PC-9 (cell line): ENCODE measurements around the gene UTP14C. TPM values are rescaled to one million over a fixed set of nuclear protein-coding genes. Genes with fewer than 3 reads are reported as not detected.

ENCODE experiments used
- BruUV-seq: library from RNA; stranded (reverse); fragments of 400-500 nt; replicated peaks from 2 replicates; lab custom pipeline; 2021; lab: Mats Ljungman, UMichigan
- CTCF ChIA-PET: fragments of 300-600 bp; sonication (Branson Sonifier 250); formaldehyde crosslinking; loops from one replicate; lab custom pipeline; 2022; ENCODE audit warnings: antibody characterized with exemption; lab: Charles Lee
- POLR2A ChIA-PET: fragments of 300-600 bp; sonication (Branson Sonifier 250); formaldehyde crosslinking; loops from one replicate; lab custom pipeline; 2022; ENCODE audit warnings: antibody characterized with exemption; ENCODE audit not compliant: unreplicated experiment; lab: Charles Lee
- DNase-seq, 2 experiments: peaks; one replicate each; pipeline versions ENCODE4 v3.0.0 to v3.0.0-alpha.2; 2015 to 2022; ENCODE audit warnings: mixed read lengths in 1 of 2
- H2AFZ ChIP-seq: fragments of 200-600 bp; sonication (generic); 2 replicates; pipeline ENCODE4 v1.8.1; 2017; ENCODE audit warnings: antibody characterized with exemption
- H3F3A ChIP-seq: fragments of 200-600 bp; sonication (generic); 2 replicates; pipeline ENCODE4 v1.8.1; 2017; ENCODE audit warnings: antibody characterized with exemption, mild to moderate bottlenecking, low read depth; ENCODE audit not compliant: insufficient read depth
- H3K27ac ChIP-seq: fragments of 200-600 bp; sonication (generic); 2 replicates; pipeline ENCODE4 v1.6.1; 2016; ENCODE audit warnings: mixed run types
- H3K27me3 ChIP-seq: fragments of 200-600 bp; sonication (generic); 2 replicates; pipeline ENCODE4 v1.6.1; 2016; ENCODE audit warnings: low read depth, mixed run types; ENCODE audit not compliant: insufficient read depth
- H3K36me3 ChIP-seq: fragments of 200-600 bp; sonication (generic); 2 replicates; pipeline ENCODE4 v1.6.1; 2016; ENCODE audit warnings: low read depth, mixed run types
- H3K4me1 ChIP-seq: fragments of 200-600 bp; sonication (generic); replicated peaks from 2 replicates; pipeline ENCODE4 v1.6.1; 2016; ENCODE audit warnings: mixed run types; ENCODE audit not compliant: insufficient read depth
- H3K4me2 ChIP-seq: fragments of 200-600 bp; sonication (generic); 2 replicates; pipeline ENCODE4 v1.6.1; 2017; ENCODE audit warnings: mixed run types
- H3K4me3 ChIP-seq: fragments of 200-600 bp; sonication (generic); 2 replicates; pipeline ENCODE4 v1.6.1; 2016; ENCODE audit warnings: mixed run types
- H3K79me2 ChIP-seq: fragments of 200-600 bp; sonication (generic); 2 replicates; pipeline ENCODE4 v1.6.1; 2017; ENCODE audit warnings: low read depth, mixed run types
- H3K9me2 ChIP-seq: fragments of 200-600 bp; sonication (generic); 2 replicates; pipeline ENCODE4 v1.8.1; 2017; ENCODE audit warnings: mild to moderate bottlenecking; ENCODE audit not compliant: insufficient read depth
- H3K9me3 ChIP-seq: fragments of 200-600 bp; sonication (generic); 2 replicates; pipeline ENCODE4 v1.8.1; 2016; ENCODE audit warnings: low read depth; ENCODE audit not compliant: insufficient read depth
- H4K20me1 ChIP-seq: fragments of 200-600 bp; sonication (generic); 2 replicates; pipeline ENCODE4 v1.8.1; 2017; ENCODE audit not compliant: insufficient read depth
- CTCF ChIP-seq: fragments of 200-600 bp; sonication (generic); conservative IDR thresholded peaks from 2 replicates; pipeline ENCODE4 v1.6.1; 2017; ENCODE audit warnings: mixed run types, antibody characterized with exemption, mild to moderate bottlenecking, moderate library complexity
- EZH2 ChIP-seq: fragments of 200-600 bp; sonication (generic); IDR thresholded peaks from 2 replicates; pipeline ENCODE4 v1.8.0; 2017; ENCODE audit warnings: antibody characterized with exemption, low read depth
- intact Hi-C: fragments of 100-400 bp; cut with micrococcal nuclease; formaldehyde crosslinking; loops from one replicate; pipeline ENCODE4 v1.10.0; 2022; ENCODE audit not compliant: unreplicated experiment
- total RNA-seq: library from RNA; stranded (reverse); gene quantifications from 2 replicates; pipeline ENCODE4 v1.2.3, GENCODE V29; 2021

UTP14C gene
- total RNA-seq, 1 experiment from 2014 or later, result 11.4 TPM

- ChIA-PET POLR2A (no interaction called here), CTCF (no interaction called here)
- H3K9me2 ChIP-seq, result no peaks in the 10 kb centered on the region
- H3K9me3 ChIP-seq, result no peaks in the 10 kb centered on the region
- no peaks in the 10 kb centered on the region for H4K20me1 ChIP-seq
- H2AFZ ChIP-seq, result no peak overlapping the region
- no peak overlapping the region for H3K27ac ChIP-seq
- H3K4me3 ChIP-seq, result no peak overlapping the region
- H3K79me2 ChIP-seq, result no peaks in the 10 kb centered on the region
- BruUV-seq, result no TSS peak
- no peak for DNase-seq
- intact Hi-C loops, result no loop called here
- no peaks in the 10 kb centered on the region for H3K36me3 ChIP-seq
- no peak overlapping the region for H3K4me2 ChIP-seq
- H3K4me1 ChIP-seq, result no peaks in the 10 kb centered on the region
- no peak for TF ChIP-seq CTCF
- TF ChIP-seq EZH2, result no peak
- H3F3A ChIP-seq, result no peaks in the 10 kb centered on the region
- no peaks in the 10 kb centered on the region for H3K27me3 ChIP-seq
Measured at GRCh38 chr13:51977625-51978024, 46.9 kb upstream of the UTP14C start.

- TF ChIP-seq CTCF (no peak), EZH2 (no peak)
- ChIA-PET POLR2A (no interaction called here), CTCF (no interaction called here)
- no peaks in the 10 kb centered on the region for H3K9me3 ChIP-seq
- no peaks in the 10 kb centered on the region for H3K4me1 ChIP-seq
- no peaks in the 10 kb centered on the region for H3K36me3 ChIP-seq
- intact Hi-C loops, result no loop called here
- no peak overlapping the region for H3K27ac ChIP-seq
- H3K27me3 ChIP-seq, result no peaks in the 10 kb centered on the region
- H2AFZ ChIP-seq, result no peak overlapping the region
- BruUV-seq, result no TSS peak
- no peak overlapping the region for H3K4me3 ChIP-seq
- no peaks in the 10 kb centered on the region for H4K20me1 ChIP-seq
- H3K9me2 ChIP-seq, result no peaks in the 10 kb centered on the region
- H3K79me2 ChIP-seq, result no peaks in the 10 kb centered on the region
- DNase-seq, result no peak
- no peak overlapping the region for H3K4me2 ChIP-seq
- H3F3A ChIP-seq, result no peaks in the 10 kb centered on the region
Measured at GRCh38 chr13:51978796-51979556, 45.5 kb upstream of the UTP14C start.

- H3K9me3 ChIP-seq, result no peaks in the 10 kb centered on the region
- POLR2A ChIA-PET, result no interaction called here
- H3K27ac ChIP-seq, result no peak overlapping the region
- CTCF ChIA-PET, result no interaction called here
- H2AFZ ChIP-seq, result no peak overlapping the region
- no peaks in the 10 kb centered on the region for H3K36me3 ChIP-seq
- peaks cover 9% of the 10 kb centered on the region; the same call in 1 of the 2 replicates for H3K27me3 ChIP-seq
- TF ChIP-seq CTCF, result no peak
- no peak for TF ChIP-seq EZH2
- H3K4me2 ChIP-seq, result no peak overlapping the region
- H3K79me2 ChIP-seq, result no peaks in the 10 kb centered on the region
- no peak overlapping the region for H3K4me3 ChIP-seq
- no peaks in the 10 kb centered on the region for H3K4me1 ChIP-seq
- H4K20me1 ChIP-seq, result no peaks in the 10 kb centered on the region
- H3K9me2 ChIP-seq, result no peaks in the 10 kb centered on the region
- intact Hi-C loops, result no loop called here
- DNase-seq, result no peak
- BruUV-seq, result no TSS peak
- H3F3A ChIP-seq, result no peaks in the 10 kb centered on the region
Measured at GRCh38 chr13:51980908-51981307, 43.6 kb upstream of the UTP14C start.
